ENCODE measurements around the gene HSPB1. TPM values are rescaled to one million over a fixed set of nuclear protein-coding genes. Genes with fewer than 3 reads are reported as not detected.

The HSPB1 gene
- total and polyA plus RNA-seq, 2 experiments from 2014 or later, result 48.1 to 437 TPM

GRCh38 chr7:76330261-76330660 is 27.8 kb downstream of the HSPB1 start:
- no peaks in the 10 kb centered on the region for H3K27me3 ChIP-seq (ENCODE audit: insufficient read depth)
- H3K4me3 ChIP-seq, result no peak overlapping the region
- H3K36me3 ChIP-seq (ENCODE audit: insufficient read depth), result peaks cover 40% of the 10 kb centered on the region
- Mint-ChIP-seq H3K4me3 (no peak overlapping the region), H3K4me1 (peaks cover 33% of the 10 kb centered on the region), H3K27ac (no peak overlapping the region), H3K27me3 (ENCODE audit: insufficient read depth, low read depth, poor library complexity) (peaks cover 7% of the 10 kb centered on the region), H3K36me3 (ENCODE audit: low read depth) (peaks cover 83% of the 10 kb centered on the region), H3K9me3 (no peaks in the 10 kb centered on the region)
- TF ChIP-seq POLR2AphosphoS5 (IDR thresholded peaks at IDR 0.05; ENCODE audit: low read depth), result no peak
- no peak for TF ChIP-seq EZH2phosphoT487 (IDR thresholded peaks at IDR 0.05; ENCODE audit: unreplicated experiment)
- TF ChIP-seq, protein P1, sequence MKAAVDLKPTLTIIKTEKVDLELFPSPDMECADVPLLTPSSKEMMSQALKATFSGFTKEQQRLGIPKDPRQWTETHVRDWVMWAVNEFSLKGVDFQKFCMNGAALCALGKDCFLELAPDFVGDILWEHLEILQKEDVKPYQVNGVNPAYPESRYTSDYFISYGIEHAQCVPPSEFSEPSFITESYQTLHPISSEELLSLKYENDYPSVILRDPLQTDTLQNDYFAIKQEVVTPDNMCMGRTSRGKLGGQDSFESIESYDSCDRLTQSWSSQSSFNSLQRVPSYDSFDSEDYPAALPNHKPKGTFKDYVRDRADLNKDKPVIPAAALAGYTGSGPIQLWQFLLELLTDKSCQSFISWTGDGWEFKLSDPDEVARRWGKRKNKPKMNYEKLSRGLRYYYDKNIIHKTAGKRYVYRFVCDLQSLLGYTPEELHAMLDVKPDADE (IDR thresholded peaks at IDR 0.05), result no peak
- TF ChIP-seq, protein P2, sequence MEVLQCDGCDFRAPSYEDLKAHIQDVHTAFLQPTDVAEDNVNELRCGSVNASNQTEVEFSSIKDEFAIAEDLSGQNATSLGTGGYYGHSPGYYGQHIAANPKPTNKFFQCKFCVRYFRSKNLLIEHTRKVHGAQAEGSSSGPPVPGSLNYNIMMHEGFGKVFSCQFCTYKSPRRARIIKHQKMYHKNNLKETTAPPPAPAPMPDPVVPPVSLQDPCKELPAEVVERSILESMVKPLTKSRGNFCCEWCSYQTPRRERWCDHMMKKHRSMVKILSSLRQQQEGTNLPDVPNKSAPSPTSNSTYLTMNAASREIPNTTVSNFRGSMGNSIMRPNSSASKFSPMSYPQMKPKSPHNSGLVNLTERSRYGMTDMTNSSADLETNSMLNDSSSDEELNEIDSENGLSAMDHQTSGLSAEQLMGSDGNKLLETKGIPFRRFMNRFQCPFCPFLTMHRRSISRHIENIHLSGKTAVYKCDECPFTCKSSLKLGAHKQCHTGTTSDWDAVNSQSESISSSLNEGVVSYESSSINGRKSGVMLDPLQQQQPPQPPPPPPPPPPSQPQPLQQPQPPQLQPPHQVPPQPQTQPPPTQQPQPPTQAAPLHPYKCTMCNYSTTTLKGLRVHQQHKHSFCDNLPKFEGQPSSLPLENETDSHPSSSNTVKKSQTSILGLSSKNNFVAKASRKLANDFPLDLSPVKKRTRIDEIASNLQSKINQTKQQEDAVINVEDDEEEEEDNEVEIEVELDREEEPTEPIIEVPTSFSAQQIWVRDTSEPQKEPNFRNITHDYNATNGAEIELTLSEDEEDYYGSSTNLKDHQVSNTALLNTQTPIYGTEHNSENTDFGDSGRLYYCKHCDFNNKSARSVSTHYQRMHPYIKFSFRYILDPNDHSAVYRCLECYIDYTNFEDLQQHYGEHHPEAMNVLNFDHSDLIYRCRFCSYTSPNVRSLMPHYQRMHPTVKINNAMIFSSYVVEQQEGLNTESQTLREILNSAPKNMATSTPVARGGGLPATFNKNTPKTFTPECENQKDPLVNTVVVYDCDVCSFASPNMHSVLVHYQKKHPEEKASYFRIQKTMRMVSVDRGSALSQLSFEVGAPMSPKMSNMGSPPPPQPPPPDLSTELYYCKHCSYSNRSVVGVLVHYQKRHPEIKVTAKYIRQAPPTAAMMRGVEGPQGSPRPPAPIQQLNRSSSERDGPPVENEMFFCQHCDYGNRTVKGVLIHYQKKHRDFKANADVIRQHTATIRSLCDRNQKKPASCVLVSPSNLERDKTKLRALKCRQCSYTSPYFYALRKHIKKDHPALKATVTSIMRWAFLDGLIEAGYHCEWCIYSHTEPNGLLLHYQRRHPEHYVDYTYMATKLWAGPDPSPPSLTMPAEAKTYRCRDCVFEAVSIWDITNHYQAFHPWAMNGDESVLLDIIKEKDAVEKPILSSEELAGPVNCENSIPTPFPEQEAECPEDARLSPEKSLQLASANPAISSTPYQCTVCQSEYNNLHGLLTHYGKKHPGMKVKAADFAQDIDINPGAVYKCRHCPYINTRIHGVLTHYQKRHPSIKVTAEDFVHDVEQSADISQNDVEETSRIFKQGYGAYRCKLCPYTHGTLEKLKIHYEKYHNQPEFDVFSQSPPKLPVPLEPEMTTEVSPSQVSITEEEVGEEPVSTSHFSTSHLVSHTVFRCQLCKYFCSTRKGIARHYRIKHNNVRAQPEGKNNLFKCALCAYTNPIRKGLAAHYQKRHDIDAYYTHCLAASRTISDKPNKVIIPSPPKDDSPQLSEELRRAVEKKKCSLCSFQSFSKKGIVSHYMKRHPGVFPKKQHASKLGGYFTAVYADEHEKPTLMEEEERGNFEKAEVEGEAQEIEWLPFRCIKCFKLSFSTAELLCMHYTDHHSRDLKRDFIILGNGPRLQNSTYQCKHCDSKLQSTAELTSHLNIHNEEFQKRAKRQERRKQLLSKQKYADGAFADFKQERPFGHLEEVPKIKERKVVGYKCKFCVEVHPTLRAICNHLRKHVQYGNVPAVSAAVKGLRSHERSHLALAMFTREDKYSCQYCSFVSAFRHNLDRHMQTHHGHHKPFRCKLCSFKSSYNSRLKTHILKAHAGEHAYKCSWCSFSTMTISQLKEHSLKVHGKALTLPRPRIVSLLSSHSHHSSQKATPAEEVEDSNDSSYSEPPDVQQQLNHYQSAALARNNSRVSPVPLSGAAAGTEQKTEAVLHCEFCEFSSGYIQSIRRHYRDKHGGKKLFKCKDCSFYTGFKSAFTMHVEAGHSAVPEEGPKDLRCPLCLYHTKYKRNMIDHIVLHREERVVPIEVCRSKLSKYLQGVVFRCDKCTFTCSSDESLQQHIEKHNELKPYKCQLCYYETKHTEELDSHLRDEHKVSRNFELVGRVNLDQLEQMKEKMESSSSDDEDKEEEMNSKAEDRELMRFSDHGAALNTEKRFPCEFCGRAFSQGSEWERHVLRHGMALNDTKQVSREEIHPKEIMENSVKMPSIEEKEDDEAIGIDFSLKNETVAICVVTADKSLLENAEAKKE (CRISPR knock-in tag; IDR thresholded peaks at IDR 0.05), result no peak
- TF ChIP-seq, protein P3, sequence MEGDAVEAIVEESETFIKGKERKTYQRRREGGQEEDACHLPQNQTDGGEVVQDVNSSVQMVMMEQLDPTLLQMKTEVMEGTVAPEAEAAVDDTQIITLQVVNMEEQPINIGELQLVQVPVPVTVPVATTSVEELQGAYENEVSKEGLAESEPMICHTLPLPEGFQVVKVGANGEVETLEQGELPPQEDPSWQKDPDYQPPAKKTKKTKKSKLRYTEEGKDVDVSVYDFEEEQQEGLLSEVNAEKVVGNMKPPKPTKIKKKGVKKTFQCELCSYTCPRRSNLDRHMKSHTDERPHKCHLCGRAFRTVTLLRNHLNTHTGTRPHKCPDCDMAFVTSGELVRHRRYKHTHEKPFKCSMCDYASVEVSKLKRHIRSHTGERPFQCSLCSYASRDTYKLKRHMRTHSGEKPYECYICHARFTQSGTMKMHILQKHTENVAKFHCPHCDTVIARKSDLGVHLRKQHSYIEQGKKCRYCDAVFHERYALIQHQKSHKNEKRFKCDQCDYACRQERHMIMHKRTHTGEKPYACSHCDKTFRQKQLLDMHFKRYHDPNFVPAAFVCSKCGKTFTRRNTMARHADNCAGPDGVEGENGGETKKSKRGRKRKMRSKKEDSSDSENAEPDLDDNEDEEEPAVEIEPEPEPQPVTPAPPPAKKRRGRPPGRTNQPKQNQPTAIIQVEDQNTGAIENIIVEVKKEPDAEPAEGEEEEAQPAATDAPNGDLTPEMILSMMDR (conservative IDR thresholded peaks at IDR 0.05; ENCODE audit: low read depth in 2 of 2), result no peak
- TF ChIP-seq, protein P4, sequence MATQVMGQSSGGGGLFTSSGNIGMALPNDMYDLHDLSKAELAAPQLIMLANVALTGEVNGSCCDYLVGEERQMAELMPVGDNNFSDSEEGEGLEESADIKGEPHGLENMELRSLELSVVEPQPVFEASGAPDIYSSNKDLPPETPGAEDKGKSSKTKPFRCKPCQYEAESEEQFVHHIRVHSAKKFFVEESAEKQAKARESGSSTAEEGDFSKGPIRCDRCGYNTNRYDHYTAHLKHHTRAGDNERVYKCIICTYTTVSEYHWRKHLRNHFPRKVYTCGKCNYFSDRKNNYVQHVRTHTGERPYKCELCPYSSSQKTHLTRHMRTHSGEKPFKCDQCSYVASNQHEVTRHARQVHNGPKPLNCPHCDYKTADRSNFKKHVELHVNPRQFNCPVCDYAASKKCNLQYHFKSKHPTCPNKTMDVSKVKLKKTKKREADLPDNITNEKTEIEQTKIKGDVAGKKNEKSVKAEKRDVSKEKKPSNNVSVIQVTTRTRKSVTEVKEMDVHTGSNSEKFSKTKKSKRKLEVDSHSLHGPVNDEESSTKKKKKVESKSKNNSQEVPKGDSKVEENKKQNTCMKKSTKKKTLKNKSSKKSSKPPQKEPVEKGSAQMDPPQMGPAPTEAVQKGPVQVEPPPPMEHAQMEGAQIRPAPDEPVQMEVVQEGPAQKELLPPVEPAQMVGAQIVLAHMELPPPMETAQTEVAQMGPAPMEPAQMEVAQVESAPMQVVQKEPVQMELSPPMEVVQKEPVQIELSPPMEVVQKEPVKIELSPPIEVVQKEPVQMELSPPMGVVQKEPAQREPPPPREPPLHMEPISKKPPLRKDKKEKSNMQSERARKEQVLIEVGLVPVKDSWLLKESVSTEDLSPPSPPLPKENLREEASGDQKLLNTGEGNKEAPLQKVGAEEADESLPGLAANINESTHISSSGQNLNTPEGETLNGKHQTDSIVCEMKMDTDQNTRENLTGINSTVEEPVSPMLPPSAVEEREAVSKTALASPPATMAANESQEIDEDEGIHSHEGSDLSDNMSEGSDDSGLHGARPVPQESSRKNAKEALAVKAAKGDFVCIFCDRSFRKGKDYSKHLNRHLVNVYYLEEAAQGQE (IDR thresholded peaks at IDR 0.05; ENCODE audit: unreplicated experiment), result no peak
- TF ChIP-seq STAT1 (IDR thresholded peaks at IDR 0.05; ENCODE audit: unreplicated experiment), result no peak
- TF ChIP-seq JUNB (IDR thresholded peaks at IDR 0.05; ENCODE audit: unreplicated experiment), result no peak
- TF ChIP-seq ZNF114 (CRISPR knock-in tag; IDR thresholded peaks at IDR 0.05), result no peak
- TF ChIP-seq CREB1 (CRISPR knock-in tag; IDR thresholded peaks at IDR 0.05; ENCODE audit: low read depth), result no peak
- TF ChIP-seq EZH2 (IDR thresholded peaks at IDR 0.05; ENCODE audit: low read depth, unreplicated experiment), result no peak
- peak overlapping the region; percentile 17; the same call in 1 of the 2 replicates for H3K27ac ChIP-seq (ENCODE audit: low read depth)
- H3K79me2 ChIP-seq (replicated peaks; ENCODE audit: insufficient read depth), result peaks cover 99% of the 10 kb centered on the region
- H2AFZ ChIP-seq, result no peak overlapping the region
- H3F3A ChIP-seq (replicated peaks; ENCODE audit: low read depth), result peaks cover 43% of the 10 kb centered on the region
- no peak for DNase-seq (ENCODE audit: low spot score)
- ATAC-seq, result no peak
- no peak overlapping the region for H3K4me2 ChIP-seq
- H3K4me1 ChIP-seq (ENCODE audit: insufficient read depth), result peaks cover 7% of the 10 kb centered on the region; the same call in 1 of the 2 replicates
- no peaks in the 10 kb centered on the region for H3K9me2 ChIP-seq (ENCODE audit: insufficient read depth)
- peaks cover 80% of the 10 kb centered on the region for H4K20me1 ChIP-seq (replicated peaks; ENCODE audit: insufficient read depth)
